Activated T-cell treated with anti-CD3 and anti-CD28 coated beads, Interleukin-2, amount 50 U/mL, for 48 hours (primary cell): ENCODE measurements around the gene EDARADD.

Source experiments
- DNase-seq, 2 experiments: peaks; one replicate each; pipeline ENCODE4 v3.0.0-alpha.2; 2020

Gene EDARADD

DNA sequence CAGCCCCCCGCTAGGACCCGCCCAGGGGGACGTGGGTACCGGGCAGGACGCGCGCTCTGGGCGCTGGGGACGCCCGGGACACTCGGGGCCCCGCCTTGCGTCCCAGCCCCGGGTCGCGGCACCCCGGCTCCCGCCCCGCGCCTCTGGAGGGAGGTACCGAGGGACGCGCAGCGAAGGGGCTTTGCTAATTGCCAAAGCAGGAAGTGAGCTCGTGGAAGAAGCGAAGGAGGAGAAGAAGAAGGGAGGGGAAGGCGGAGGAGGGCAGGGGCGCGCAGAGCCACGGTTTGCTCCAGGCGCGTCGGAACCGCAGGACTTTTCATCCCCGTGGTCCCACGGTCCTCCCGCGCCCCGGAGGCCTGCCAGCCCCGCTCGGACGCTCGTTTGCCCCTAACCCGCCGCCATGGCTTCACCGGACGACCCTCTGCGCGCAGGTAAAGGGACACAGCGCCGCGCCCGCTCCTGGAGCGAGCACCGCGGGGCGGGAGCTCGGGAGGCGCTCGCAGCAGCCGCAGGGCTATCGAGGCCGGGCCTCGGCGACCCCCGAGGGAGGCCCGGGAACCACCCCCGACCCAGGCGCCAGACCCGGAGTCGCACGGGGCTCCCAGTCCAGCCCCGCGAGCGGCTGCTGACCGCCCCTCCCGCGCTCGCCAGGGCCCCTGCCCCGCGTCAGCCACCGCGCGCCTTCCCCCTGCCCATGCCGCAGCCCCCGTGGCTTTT is 1.3 kb downstream of the EDARADD start:
- DNase-seq = peak; percentile 24 to 72

DNA sequence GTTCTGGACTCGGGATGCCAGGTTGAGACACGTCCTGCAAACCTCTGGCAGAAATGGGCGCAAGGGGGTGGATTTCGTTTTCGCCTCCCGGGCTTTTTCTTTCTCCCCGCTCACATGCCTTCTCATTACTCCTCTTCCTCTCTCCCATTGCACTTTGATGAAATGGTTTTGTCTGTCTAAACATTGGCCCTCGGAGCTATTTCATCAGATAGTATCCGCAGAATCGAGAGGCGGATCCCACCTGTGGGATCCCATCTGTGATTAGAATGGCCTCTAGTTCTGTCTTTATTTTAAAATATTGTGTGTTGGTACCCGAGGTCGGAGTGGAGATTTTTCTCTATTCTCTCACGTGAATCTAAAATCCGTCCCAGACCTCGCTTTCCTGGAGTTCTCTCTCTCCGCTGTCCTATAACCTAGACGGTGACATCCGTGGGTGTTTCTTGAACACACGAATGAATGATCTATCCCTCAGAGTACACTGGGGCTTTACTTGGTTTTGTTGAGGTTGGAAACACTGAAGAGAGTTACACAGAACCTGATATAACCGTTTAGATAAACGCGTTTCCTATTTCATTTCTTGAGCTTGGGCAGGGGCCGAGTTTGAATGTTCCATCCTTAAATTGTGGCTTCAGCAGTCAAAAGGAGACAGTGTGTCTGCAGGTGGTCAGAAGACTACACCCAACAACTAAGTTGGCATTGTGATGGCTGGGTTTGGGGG is 2.0 kb downstream of the EDARADD start:
- DNase-seq = peak; percentile 38 to 42

DNA sequence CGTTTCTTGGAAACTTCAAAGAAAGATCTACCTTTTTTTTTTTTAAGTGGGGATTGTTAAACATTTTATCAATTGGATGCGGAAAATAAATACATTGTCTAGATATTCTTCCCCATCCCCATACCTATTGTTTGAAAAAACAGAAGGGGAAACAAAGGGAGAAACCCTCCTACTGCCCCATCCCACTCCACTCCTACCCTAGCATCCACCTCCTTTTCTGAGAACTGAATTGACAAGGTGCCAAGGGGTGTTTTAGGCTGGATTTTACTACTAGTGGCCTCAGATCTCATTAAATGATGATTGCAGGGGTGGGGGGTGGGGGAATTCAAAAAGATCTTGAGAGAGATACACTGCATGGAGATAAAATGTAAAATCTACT is 2.6 kb downstream of the EDARADD start:
- no peak for DNase-seq

DNA sequence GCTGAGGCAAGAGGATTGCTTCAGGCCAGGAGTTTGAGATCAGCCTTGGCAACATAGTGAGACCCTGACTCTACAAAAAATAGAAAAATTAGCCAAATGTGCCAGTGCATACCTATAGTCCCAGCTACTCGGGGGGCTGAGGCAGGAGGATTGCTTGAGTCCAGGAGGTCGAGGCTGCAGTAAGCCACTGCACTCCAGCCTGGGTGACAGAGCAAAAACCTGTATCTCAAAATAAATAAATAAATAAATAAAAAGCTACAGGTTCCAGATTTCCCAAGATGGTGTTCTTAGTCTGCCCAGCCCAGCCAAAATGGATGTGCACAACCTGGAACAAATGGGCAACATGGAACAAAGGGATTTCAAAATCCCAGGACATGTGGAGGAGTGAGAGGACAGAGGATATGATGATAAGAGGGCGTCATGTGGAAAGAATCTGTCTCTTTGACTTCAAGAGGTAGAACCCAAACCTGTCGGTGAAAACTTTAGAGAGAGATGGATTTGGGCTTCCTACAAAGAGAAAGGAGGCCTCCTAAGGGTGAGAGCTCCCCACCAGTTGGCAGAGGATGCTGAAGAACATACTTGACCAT is 3.2 kb downstream of the EDARADD start:
- DNase-seq = no peak

DNA sequence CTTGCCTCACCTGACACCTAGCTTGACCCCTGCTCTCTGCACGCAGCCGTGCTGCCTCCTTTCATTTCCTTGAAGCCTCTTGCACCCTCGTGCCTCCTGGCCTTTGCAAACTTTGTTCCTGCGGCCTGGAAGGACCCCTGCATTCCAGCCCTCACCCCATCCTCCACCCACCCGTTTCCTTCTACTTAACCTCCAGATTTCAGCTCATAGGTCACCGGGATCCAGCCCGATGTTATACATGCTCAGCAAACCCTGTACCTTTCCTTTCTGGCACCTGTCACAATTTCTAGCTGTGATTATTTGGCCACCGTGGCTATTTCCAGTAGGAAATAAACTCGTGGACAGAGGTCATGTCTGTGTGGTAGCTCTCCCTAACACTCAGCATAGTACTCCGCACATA is 4.5 kb downstream of the EDARADD start:
- DNase-seq = no peak

DNA sequence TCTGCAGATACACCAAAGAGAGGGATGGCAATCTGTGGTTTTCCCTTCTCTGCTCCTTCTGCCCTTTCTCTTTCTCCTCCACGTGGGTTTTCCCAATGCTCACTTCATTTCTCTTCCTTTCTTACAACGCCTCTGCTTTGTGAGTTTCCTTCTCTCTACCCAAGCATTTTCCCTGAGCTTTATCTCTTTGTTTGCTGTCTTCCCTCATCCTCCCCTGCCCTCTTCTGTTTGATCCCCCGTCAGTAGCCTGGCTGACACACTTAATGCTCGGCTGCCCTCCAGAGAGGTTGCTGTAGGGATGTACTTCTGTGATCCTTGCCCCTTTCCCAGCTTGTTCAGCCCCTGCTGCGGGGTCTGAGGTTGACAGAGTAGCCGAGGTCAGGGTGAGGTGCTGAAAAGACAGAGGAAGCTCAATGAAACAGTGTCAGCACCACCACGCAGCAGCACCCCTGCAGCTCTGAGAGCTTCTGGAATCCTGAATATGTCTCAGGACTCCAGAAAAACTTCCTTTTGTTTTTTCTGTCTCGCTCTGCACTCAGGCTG is 6.0 kb downstream of the EDARADD start:
- DNase-seq = no peak

DNA sequence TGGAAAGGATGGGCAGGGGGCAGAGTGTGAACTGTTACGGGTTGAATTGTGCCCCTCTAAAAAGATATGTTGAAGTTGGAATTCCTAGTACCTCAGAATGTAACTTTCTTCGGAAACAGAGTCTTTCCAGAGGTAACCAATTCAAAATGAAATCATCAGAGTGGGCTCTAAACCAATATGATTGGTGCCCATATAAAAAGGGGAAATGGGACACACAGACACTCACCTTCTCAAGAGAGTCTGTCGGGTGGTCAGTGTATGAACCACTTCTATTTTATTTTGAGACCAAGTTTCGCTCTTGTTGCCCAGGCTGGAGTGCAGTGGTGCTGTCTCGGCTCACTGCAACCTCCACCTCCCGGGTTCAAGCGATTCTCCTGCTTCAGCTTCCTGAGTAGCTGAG is 7.6 kb downstream of the EDARADD start:
- DNase-seq = no peak

DNA sequence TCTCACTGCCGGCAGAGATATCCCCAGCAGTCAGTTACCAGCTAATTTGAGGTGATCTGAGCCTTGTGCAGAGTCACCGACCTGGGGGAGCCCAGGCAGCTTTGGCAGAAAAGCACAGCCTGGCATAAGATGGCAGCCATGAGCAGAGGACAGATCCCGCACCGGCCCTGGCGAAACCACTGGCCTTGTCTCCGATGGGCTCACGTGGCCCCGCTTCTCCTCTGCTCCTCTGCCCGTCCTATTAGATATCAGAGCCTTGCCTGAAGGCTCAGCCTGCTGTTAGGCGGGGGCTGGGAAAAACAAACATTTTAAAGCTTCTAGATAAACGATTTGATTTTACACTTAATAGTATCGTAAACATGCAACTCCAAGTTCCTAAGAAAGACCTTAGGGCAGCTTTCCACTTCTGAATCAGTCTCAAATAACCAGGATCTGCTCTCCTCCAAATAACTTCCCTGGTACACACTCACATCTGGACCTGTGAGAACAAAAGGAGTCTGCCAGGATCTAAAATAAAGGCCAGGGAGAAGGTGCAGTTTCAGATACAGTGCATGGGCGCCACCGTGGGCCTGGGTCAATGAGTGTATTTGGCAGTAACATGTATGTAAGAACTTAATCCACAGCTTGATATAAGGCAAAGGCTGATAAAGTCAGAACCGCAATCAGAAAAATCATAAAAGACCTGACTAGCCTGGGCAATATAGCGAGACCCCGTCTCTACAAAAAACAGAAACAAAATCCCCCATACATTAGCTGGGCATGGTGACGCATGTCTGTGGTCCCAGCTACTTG is 10.0 kb downstream of the EDARADD start:
- DNase-seq = peak in 1 of 2 experiments; percentile 7

DNA sequence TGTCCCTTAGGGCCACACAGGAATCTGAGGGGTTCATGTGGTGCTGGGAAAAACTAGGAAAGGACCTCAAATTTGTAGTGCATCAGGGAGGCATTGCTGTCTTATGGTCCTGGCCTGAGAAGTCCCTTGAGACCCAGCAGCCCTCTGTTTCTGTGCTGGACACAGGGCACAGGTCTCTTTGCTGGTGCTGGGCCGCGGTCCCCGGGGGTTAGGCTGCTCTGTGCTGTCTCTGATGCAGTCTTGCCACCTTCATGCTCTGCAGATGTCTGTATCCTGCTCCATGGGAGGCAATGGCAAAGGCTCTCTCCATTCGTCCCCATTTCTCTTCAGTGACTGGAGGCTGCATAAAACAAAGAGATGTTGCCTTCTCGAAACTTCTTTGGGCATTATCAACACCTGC is 13.0 kb downstream of the EDARADD start:
- peak in 1 of 2 experiments; percentile 4 for DNase-seq

DNA sequence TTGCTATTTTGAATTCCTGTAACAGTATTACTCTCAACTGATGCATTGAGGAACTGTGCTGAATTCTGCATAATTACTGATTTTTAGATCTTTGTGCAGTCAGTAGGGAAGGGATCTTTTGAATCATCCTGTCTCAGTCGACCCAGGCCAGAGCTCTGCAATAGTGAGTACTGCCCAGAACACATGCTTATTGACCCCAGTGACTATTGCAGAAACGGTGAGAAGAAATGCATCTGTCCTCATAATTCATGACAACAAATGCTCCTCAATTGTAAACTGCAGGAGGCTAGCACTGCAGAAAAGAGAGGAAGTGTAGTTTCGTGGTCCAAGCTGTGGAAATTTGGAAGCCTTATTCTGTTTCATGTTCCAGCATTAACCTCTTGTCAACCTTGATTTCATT is 19.6 kb downstream of the EDARADD start:
- DNase-seq = no peak

DNA sequence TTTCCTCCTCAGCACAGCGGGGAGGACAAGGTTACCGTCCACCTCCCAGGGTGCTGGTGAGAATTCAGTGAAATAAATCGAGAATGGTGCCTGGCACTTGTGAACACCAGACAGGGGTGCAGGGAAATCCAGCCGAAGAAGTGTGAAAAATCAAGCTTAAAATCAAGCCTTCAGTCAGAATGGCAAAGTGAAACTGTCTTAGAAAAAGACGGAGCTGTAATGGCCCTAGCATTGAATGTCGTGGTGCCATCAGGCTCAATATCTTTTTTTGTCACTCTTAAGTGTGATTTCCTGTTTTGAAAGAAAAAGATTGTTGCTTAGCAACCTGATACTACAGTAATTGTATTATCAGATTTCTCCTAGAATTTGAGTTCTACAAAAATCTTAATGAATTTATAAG is 22.1 kb downstream of the EDARADD start:
- DNase-seq = peak in 1 of 2 experiments; percentile 22

DNA sequence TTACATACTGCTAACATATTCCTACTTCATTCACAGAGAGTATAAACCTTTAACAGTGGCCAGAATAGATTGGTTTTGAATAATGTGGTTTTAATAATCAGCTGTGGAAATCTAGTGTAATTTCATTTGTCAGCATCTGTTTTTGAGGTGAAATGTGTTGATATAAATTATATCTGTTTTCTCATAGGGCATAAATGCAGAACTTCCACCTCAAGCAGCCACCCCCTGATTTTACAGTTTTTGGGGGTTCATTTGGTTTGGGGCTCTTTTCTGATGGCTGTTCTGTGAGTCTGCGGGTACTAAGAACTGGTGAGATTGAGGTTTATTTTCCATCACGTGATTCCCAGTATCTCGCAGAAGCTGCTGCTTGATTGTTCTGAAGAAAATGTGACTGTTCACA is 23.2 kb downstream of the EDARADD start:
- DNase-seq = no peak

DNA sequence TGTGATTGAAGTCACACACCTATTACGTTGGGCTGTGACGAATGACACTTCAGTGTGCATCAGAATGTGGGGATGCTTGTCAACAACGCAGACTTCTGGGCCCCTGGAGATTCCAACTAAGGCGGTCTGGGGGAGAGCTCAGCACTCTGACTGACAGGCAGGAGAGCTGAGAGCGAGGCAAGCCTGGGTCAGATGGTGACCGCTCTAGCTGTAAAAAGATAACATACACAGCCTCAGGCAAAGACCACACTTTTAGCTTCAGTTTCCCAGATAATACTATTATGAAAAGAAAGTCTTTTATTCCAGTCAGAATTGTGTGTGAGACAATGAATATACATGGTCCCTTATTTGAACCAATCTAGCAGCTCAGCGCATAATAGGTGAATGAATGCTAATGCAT is 25.4 kb downstream of the EDARADD start:
- peak in 1 of 2 experiments; percentile 2 for DNase-seq

DNA sequence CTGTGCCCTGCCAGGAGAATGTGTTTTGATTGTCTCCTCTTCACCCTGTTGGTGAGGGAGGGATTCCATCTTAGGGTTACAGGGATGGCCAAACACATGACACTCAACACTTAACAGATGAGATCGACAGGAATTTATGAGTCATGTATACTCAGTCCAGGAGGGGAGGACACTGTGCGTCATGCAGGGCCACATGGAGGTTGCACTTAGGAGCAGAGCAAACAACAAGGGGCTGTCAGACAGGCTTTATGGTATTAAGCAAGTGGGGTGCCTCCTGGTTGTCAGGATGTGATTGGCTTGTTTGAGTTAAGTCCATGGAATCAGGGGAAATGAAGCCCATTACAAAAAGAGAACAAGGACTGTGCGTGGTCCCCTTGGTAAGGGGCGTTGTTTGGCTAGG is 26.9 kb downstream of the EDARADD start:
- peak; percentile 18 to 20 for DNase-seq

DNA sequence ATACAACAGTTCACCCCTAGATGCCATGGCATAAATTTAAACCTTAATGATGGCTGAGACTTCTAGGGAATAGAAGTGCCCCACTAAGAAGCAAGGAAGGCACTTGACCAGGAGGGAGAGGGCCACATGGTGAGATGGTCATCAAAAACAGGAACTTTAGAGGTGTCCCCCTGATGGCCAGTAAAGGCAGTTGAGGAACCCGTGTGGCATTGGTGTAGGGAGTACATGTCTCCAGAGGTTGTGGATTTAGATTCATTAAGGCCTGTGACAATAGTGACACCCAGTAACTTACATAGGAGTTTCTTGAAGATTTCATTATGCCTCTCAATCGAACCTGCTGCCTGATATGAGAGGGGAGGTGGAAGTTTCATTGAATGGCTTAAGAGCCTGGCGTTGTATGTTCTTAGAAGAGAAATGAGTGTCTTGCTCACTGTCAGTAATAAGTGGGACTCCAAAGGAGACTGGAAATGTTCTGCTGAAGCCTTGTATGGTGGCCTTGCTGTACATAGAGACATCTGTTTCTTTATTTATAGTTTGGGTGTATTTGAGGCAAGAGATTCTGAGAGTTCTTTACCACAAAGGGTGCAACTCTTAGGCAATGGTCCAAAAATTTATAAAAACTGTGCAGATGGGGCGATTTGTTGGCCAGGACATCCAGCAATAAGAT is 27.9 kb downstream of the EDARADD start:
- DNase-seq = peak in 1 of 2 experiments; percentile 10

DNA sequence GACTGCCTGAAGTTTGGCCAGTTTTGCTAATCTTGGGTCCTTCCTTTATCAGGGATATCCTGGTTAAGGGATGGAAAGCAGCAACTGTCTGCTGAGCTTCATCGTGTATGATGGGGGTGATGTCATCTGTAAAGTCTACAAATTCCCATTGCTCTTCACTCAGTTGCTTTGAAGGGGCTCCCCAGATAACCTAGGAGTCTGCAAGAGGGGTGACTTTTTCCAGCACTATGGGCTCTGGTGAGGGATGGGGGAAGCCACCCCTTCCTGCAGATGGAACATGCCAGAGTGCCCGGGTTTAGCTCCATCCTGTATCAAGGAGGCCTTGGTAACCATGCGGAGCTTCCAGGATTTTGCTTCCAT is 28.4 kb downstream of the EDARADD start:
- peak in 1 of 2 experiments; percentile 11 for DNase-seq

DNA sequence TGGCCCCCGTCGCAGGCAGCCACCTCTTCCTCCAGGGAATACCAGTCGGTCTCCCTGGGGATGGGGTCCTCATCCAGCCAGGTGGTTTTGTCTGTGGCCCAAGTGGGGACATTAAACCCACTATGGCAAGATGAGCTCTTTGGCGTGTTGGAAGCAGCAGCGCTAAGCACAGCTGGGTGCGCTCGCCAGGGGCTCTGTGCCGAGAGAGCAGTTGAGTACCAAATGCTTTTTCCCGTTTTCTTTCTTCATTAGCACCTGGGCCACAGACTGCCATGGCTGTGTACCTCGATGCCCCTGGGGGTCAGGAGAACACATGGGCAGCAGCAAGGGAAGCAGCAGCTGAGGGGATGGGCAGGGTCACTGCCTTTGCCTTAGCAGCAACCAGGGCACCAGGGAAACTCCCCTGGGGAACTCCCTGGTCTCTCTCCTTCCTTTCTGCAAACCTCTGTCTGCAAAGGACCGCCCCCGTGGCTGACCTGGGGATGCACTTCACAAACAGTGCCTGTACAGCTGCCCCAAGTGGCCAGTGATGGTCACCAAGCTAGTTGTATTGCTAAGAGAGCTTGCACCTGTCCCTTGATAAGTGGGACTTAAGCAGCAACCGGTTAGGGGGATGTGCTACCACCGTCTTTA is 31.1 kb downstream of the EDARADD start:
- peak; percentile 27 to 35 for DNase-seq

DNA sequence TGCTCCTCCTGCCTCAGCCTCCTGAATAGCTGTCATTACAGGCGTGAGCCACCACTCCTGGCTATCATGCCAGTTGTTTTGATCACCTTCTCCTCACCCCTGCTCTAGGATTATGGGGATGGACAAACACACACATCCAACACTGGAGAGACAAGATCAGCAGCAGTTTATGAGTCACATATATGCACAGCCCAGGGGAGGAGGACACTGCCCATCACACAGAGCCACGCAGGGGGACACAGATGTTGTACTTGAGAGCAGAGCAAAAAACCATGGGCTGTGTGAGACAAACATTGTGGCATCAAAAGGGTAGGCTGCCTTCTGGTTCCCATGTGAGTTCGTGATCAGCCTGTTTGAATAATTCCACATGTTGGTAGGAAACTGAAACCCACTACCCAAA is 32.1 kb downstream of the EDARADD start:
- no peak for DNase-seq

DNA sequence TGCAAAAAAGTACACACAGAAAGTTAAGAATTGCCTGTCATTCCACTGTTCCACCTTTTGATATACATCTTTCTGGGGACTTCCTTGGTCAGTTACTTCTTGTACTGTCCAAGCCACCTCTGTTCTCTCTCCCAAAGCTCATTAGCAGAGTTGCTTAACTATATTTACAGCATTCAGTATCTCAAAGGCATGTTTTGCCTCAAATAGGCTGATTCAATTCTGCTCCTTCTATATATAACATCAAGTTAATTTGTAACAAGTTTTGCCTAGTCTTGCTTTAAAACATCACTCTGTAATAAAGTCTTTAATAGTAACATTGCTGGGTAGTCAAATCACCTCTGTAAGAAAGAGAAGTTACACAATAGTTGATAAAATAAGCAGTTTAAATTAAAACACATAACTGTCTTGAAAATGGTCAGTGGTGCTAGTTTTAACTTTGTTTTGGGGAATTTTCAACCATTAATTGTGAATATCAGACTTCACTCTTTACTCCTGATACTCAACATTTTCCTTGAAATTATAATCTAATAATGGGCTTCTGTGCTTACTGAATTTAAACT is 35.7 kb downstream of the EDARADD start:
- no peak for DNase-seq

DNA sequence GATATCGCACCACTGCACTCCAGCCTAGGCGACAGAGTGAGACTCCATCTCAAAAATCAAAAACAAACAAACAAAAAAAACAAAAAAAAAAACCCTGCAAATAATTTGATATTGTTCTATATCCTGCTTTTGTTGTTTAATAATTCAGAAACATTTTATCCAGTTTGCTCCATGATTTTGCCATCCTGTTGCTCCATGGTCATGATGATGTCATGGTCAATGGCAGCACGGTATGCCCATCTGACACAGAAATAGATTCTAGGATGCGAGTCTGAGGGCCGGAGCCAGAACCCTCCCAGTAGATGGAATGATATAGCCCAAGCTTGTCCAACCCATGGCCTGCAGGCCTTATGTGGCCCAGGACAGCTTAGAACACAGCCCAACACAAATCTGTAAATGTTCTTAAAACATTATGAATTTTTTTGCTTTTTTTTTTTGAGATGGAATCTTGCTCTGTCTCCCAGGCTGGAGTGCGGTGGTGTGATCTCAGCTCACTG is 39.8 kb downstream of the EDARADD start:
- no peak for DNase-seq

DNA sequence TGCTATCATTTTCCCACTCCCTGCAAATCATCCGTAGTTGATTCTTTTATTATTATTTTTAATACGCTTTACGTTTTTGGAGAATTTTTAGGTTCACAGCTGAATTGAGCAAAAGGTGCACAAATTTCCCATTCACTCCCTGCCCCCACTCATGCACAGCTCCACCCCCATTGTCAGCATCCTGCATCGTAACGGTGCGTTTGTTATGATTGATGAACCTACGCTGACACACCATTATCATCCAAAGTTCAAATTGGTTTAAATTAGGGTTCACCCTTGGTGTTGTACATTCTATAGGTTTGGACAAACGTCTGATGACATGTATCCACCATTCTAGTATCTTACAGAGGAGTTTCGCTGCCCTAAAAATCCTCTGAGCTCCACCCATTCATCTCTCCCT is 44.5 kb downstream of the EDARADD start:
- no peak for DNase-seq

DNA sequence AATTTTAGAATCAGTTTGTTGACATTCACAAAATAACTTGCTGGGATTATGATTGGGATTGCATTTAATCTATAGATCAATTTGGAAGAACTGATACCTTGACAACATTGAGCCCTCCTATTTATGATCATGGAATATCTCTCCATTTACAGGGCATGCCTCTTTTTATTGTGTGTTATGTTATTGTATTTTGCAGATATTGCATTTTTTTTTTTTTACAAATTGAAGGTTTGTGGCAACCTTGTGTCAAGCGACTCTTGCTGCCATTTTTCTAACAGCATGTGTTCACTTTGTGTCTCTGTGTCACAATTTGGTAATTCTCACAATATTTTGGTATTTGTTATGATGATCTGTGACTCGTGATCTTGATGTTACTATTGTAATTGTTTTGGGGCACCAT is 46.3 kb downstream of the EDARADD start:
- no peak for DNase-seq
